HUES64 (cell line): ENCODE results near the gene ACSF2.

Experiments used
- H3K27ac ChIP-seq: 2 replicates; pipeline ENCODE4 v1.7.0; 2013; ENCODE audit warnings: low read depth, low read length, inconsistent platforms
- H3K27me3 ChIP-seq: 2 replicates; pipeline ENCODE4 v1.6.1; 2013; ENCODE audit warnings: mild to moderate bottlenecking, low read length; ENCODE audit not compliant: insufficient read depth
- H3K36me3 ChIP-seq: 2 replicates; pipeline ENCODE4 v1.6.1; 2013; ENCODE audit warnings: mild to moderate bottlenecking, low read length; ENCODE audit not compliant: insufficient read depth
- H3K4me1 ChIP-seq: 2 replicates; pipeline ENCODE4 v1.6.1; 2013; ENCODE audit warnings: mild to moderate bottlenecking, low read length, moderate library complexity; ENCODE audit not compliant: insufficient read depth
- H3K4me3 ChIP-seq: 2 replicates; pipeline ENCODE4 v1.5.1; 2013; ENCODE audit warnings: mild to moderate bottlenecking, low read length, moderate library complexity
- H3K9ac ChIP-seq: 2 replicates; pipeline ENCODE4 v1.6.1; 2013; ENCODE audit warnings: mild to moderate bottlenecking, low read depth, low read length
- H3K9me3 ChIP-seq: 2 replicates; pipeline ENCODE4 v1.6.1; 2013; ENCODE audit warnings: low read depth, low read length; ENCODE audit not compliant: insufficient read depth
- WGBS: fragments of 150-250, 120-280 bp; methylation state at CpG from one replicate; pipeline ENCODE4 v1.1.7; 2013; ENCODE audit warnings: missing lambda C conversion rate; 5-methylcytosine and 5-hydroxymethylcytosine counted together

Gene ACSF2

GRCh38 chr17:50521514-50521913 is 95.5 kb downstream of the ACSF2 start:
- Histone ChIP-seq H3K4me1 (no peaks in the 10 kb centered on the region), H3K4me3 (no peak overlapping the region), H3K36me3 (no peaks in the 10 kb centered on the region), H3K27ac (no peak overlapping the region), H3K9me3 (no peaks in the 10 kb centered on the region), H3K27me3 (no peaks in the 10 kb centered on the region), H3K9ac (no peak overlapping the region)
- WGBS, result 84% methylated on average over 2 of the region's 2 CpGs

- WGBS, result 91% methylated on average over 10 of the region's 10 CpGs
- Histone ChIP-seq H3K4me1 (no peaks in the 10 kb centered on the region), H3K4me3 (no peak overlapping the region)
These were observed 96.7 kb downstream of the ACSF2 start for GRCh38 chr17:50522766-50523165.

GRCh38 chr17:50523208-50523607 is 97.2 kb downstream of the ACSF2 start:
- no peaks in the 10 kb centered on the region for H3K9me3 ChIP-seq
- H3K4me1 ChIP-seq, result no peaks in the 10 kb centered on the region
- H3K27ac ChIP-seq, result no peak overlapping the region
- no peak overlapping the region for H3K4me3 ChIP-seq
- WGBS, result 88% methylated on average over 2 of the region's 2 CpGs
- H3K36me3 ChIP-seq, result no peaks in the 10 kb centered on the region
- H3K9ac ChIP-seq, result no peak overlapping the region
- H3K27me3 ChIP-seq, result no peaks in the 10 kb centered on the region

More at GRCh38 chr17:50522766-50523165, 96.7 kb downstream of the ACSF2 start:
- H3K27me3 ChIP-seq, result no peaks in the 10 kb centered on the region
- no peak overlapping the region for H3K9ac ChIP-seq
- H3K9me3 ChIP-seq, result no peaks in the 10 kb centered on the region
- H3K27ac ChIP-seq, result no peak overlapping the region
- H3K36me3 ChIP-seq, result no peaks in the 10 kb centered on the region
